ENCODE results near the gene GNB5.

Gene GNB5

DNA sequence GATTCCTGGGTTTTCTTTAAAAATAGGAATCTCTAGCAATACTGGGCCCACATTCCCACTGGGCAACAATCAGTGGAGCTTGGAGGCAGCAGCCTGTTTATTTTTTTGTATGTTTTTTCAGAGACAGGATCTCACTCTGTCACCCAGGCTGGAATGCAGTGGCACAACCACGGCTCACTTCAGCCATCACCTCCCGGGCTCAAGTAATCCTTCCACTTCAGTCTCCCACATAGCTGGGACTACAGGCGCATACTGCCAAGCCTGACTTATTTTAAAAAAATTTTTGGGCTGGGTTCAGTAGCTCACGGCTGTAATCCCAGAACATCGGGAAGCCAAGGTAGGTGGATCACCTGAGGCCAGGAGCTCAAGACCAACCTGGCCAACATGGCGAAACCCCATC lies 29.1 kb upstream of the GNB5 start:
- Histone ChIP-seq H3K36me3 (ENCODE audit: control insufficient read depth, insufficient read depth, low read length) (no peaks in the 10 kb centered on the region), H3K4me3 (ENCODE audit: low read depth, low read length) (no peak overlapping the region), H3K9ac (no peak overlapping the region), H3K4me2 (ENCODE audit: low read length) (no peak overlapping the region), H3K27me3 (ENCODE audit: control insufficient read depth, insufficient read depth, low read length) (no peaks in the 10 kb centered on the region), H3K9me3 (ENCODE audit: control insufficient read depth, low read length) (no peaks in the 10 kb centered on the region), H3K79me2 (no peaks in the 10 kb centered on the region), H2AFZ (no peak overlapping the region), H3K27ac (no peak overlapping the region), H3K4me1 (no peaks in the 10 kb centered on the region)
- no peak for TF ChIP-seq CTCF (IDR thresholded peaks at IDR 0.05)

GRCh38 chr15:52218816-52219215 lies 27.6 kb upstream of the GNB5 start:
- TF ChIP-seq CTCF (IDR thresholded peaks at IDR 0.05), result no peak
- Histone ChIP-seq H3K4me2 (ENCODE audit: low read length) (no peak overlapping the region), H3K36me3 (ENCODE audit: control insufficient read depth, insufficient read depth, low read length) (no peaks in the 10 kb centered on the region), H3K9me3 (ENCODE audit: control insufficient read depth, low read length) (no peaks in the 10 kb centered on the region), H3K27ac (no peak overlapping the region), H3K27me3 (ENCODE audit: control insufficient read depth, insufficient read depth, low read length) (no peaks in the 10 kb centered on the region), H3K4me1 (no peaks in the 10 kb centered on the region), H3K79me2 (no peaks in the 10 kb centered on the region), H2AFZ (no peak overlapping the region), H3K9ac (no peak overlapping the region), H3K4me3 (ENCODE audit: low read depth, low read length) (no peak overlapping the region)

- no peak overlapping the region for H3K4me2 ChIP-seq (ENCODE audit: low read length)
These were observed 27.2 kb upstream of the GNB5 start for GRCh38 chr15:52218371-52218770.

GRCh38 chr15:52217186-52217585 lies 26.0 kb upstream of the GNB5 start:
- H3K27me3 ChIP-seq (ENCODE audit: control insufficient read depth, insufficient read depth, low read length), result no peaks in the 10 kb centered on the region
- H3K79me2 ChIP-seq, result no peaks in the 10 kb centered on the region
- H3K4me3 ChIP-seq (ENCODE audit: low read depth, low read length), result no peak overlapping the region
- H3K9me3 ChIP-seq (ENCODE audit: control insufficient read depth, low read length), result no peaks in the 10 kb centered on the region
- no peak overlapping the region for H2AFZ ChIP-seq
- TF ChIP-seq CTCF (IDR thresholded peaks at IDR 0.05), result no peak
- no peak overlapping the region for H3K9ac ChIP-seq
- H3K4me2 ChIP-seq (ENCODE audit: low read length), result no peak overlapping the region
- no peak overlapping the region for H3K27ac ChIP-seq
- H3K4me1 ChIP-seq, result no peaks in the 10 kb centered on the region
- H3K36me3 ChIP-seq (ENCODE audit: control insufficient read depth, insufficient read depth, low read length), result no peaks in the 10 kb centered on the region

More at GRCh38 chr15:52218371-52218770, 27.2 kb upstream of the GNB5 start:
- Histone ChIP-seq H3K79me2 (no peaks in the 10 kb centered on the region), H3K9me3 (ENCODE audit: control insufficient read depth, low read length) (no peaks in the 10 kb centered on the region), H3K4me1 (no peaks in the 10 kb centered on the region), H3K27ac (no peak overlapping the region), H2AFZ (no peak overlapping the region), H3K4me3 (ENCODE audit: low read depth, low read length) (no peak overlapping the region), H3K27me3 (ENCODE audit: control insufficient read depth, insufficient read depth, low read length) (no peaks in the 10 kb centered on the region), H3K36me3 (ENCODE audit: control insufficient read depth, insufficient read depth, low read length) (no peaks in the 10 kb centered on the region), H3K9ac (no peak overlapping the region)
- no peak for TF ChIP-seq CTCF (IDR thresholded peaks at IDR 0.05)

DNA sequence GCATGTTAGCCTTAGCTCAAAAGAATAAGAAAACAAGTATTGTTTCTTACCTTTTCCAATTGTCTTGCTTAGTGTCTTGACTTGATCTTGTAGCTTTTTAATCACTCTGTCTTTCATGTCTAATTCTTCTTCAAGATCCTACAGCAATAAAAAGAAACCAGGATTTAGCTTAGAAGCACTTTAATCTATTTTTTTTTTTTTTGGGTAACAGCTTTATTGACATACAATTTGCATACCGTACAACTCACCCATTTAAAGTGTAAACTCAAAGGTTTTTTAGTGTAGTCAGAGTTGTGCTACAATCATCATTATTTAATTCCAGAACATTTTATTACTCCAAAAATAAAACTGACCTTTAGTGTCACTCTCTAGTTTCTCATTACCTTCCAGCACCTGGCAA lies 23.4 kb upstream of the GNB5 start:
- Histone ChIP-seq H3K4me3 (ENCODE audit: low read depth, low read length) (no peak overlapping the region), H3K9me3 (ENCODE audit: control insufficient read depth, low read length) (no peaks in the 10 kb centered on the region), H3K4me1 (no peaks in the 10 kb centered on the region), H3K27me3 (ENCODE audit: control insufficient read depth, insufficient read depth, low read length) (no peaks in the 10 kb centered on the region), H2AFZ (no peak overlapping the region), H3K79me2 (no peaks in the 10 kb centered on the region), H3K27ac (no peak overlapping the region), H3K4me2 (ENCODE audit: low read length) (no peak overlapping the region), H3K36me3 (ENCODE audit: control insufficient read depth, insufficient read depth, low read length) (no peaks in the 10 kb centered on the region), H3K9ac (no peak overlapping the region)
- no peak for TF ChIP-seq CTCF (IDR thresholded peaks at IDR 0.05)
